ENCODE data around the gene PCK1. TPM values are rescaled to one million over a fixed set of nuclear protein-coding genes. Genes with fewer than 3 reads are reported as not detected.

Gene PCK1
- total RNA-seq, 1 donor from 2014 or later = 27.0 TPM

DNA sequence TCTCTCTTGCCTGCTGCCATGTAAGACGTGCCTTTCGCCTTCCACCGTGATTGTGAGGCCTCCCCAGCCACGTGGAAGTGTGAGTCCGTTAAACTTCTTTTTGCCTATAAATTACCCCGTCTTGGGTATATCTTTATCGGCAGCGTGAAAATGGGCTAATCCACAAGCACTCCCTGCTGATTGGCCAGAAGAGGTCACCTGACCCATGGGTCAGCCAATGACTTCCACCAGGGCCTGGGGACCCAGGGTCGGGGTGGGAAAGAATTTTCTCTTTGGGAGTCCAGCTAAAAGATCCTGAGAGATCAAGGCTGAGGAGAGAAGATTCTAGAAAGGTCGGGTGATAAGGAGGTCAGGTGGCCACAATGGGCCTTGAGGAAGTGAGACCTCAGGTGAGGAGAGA is 42.2 kb downstream of the PCK1 start:
- DNase-seq (ENCODE audit: low spot score) = no peak

DNA sequence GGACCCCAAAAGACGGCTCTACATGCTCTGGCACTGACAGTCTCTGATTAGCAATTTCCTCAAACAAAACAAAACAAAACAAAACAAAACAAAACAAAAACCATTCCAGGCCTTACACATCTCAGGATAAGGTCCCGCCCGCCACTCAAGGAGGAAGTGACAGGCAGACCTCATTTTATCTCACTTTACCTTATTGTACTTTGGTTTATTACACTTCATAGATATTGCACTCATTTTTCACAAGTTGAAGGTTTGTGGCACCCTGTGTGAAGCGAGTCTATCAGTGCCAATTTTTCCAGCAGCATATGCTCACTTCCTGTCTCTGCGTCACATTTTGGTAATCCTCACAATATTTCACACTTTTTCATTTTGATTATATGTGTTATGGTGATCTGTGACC is 44.1 kb downstream of the PCK1 start:
- no peak for DNase-seq (ENCODE audit: low spot score)

DNA sequence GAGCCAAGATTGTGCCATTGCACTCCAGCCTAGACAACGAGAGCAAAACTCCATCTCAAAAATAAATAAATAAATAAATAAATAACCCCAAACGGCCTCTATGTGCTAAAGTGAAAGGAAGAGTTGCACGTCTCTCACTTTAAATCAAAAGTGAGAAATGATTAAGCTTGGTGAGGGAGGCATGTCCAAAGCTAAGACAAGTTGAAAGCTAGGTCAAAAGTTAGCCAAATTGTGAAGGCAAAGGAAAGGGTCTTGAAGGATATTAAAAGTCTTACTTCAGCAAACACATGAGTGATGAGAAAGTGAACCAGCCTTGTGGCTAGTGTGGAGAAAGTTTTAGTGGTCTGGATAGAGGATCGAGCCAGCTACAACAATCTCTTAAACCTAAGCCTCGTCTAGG is 45.0 kb downstream of the PCK1 start:
- DNase-seq (ENCODE audit: low spot score) = no peak

DNA sequence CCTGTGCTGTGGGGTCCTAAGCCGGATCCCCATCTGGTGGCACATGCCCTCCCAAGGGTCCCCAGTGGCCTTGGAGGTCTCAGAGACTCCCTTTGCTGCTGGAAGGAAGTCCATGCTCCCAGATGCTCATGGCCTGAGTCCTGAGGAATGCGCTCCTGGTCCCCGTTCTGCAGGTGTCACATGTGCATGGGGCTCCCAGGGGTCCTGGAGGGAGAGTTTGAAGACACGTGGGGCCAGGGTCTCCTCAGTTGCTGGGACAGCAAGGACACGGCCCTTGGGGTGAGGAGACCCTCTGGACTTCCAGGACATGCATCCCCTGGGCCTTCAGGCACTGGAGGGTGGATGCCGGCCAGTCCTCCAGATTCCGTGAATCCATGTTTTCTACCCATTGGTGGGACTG is 47.6 kb downstream of the PCK1 start:
- DNase-seq (ENCODE audit: low spot score) = no peak

DNA sequence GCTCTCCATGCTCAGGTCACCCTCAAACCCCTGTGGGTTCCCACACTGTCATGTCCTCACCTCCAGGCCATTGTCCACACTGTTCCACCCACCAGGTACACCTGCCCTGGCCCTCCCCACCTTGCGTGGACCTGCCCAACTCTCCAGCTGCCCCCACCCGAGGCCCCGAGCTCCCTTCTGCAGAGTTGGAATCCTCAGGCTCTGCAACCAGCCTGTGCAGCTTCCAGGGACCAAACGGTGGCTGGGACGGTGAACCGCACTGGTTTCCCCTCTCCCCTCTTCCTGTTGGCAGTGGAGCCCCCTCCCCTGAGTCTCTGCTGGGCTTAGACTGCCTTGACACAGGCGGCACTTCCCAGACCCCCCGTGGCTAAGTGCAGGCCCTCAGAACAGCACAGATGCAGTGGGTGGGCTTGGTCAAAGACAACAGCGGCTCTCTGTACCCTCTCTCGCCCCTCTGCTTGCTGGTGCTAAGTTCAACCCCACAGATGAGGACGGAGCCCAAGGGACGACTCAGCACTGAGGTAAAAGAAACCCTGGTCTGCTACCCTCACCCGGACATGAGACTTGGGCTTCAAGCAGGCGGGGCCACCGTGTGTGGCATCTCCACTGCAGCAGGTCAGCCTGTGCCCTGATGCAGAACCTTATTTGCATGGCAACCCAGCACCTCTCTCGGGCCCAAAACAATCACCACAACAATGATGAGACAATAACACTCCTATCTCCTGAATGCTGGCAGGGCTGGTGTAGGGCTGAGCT is 48.4 kb downstream of the PCK1 start:
- no peak for DNase-seq (ENCODE audit: low spot score)

DNA sequence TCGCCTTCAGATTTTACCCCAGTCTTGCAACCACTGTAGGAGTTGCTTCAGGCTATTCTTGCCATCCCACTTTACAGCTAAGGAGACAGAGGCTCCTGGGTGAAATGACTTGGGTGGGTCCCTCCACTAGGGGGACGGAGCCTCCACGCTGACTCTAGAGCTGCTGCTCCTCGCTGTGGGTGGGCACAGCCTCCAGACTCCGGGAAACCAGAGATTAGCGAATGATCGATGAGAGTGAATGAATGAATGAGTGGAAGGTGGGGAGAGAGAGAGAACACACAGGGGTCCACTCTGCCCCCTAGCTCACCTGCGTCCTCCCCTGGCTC is 48.9 kb downstream of the PCK1 start:
- DNase-seq (ENCODE audit: low spot score) = no peak

DNA sequence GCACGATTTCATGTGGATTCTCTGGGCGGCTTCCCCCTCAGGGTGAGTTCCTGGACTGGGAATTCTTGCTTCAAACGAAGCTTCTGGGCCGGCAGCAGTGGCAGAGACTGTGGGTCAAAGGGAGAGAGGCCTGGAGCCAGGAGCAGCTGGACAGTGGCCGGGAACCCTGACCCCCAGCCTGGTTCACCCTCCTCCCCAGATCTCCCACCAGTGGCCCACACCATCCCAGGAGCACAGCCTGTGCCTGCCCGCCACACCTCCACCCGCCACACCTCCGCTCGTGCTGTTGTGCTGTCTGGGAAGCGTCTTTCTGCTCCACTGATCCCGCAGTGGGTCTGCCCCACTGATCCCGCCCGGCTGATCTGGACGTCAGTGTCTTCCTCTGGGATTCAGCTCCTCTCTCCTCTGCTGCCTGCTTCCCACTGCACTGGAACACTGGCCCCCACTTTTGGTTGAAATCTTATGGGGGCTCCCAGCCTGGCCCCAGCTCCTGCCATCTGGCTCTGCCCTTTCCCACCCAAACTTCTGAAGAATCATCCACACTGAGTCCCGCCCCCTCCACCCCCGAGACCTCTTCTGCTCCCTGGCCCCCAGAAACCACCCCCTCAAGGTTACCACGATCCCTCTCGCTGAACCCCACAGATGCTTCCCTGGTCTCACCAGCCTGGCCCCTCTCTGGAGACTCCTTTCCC is 49.5 kb downstream of the PCK1 start:
- DNase-seq (ENCODE audit: low spot score) = no peak

DNA sequence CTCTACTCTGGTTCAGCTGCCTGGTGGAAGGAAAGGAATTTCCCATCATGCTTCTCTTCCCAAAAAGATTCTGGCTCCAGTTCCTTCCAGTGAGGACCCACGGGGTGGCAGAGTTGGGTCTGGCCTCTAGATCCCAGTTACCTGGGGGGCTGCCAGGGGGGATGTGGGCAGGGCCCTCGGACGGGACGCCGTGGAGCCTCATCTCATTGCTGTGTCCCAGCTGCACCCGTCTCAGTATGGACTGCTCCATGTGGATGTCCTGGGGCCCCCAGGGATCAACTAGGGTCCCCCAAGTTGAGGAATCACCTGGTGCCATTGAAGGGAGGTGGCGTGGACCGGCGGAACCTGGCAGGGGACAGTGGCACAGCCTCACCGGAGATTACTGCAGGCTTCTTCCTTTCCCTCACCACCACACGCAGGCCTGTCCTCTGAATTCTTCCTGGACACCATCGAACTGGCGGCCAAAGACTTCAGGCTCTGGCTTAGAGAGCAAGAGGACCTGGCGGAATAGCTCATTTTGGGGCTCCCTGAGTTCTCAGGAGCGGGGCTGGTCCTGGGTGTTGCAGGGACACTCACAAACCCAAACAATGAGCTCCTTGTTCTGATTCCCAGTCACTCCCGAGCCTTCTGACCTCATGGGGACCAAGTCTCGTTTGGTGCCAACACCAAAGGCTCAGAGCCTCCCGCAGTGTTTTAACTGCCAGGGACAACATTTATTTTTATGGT is 50.8 kb downstream of the PCK1 start:
- DNase-seq (ENCODE audit: low spot score) = no peak

DNA sequence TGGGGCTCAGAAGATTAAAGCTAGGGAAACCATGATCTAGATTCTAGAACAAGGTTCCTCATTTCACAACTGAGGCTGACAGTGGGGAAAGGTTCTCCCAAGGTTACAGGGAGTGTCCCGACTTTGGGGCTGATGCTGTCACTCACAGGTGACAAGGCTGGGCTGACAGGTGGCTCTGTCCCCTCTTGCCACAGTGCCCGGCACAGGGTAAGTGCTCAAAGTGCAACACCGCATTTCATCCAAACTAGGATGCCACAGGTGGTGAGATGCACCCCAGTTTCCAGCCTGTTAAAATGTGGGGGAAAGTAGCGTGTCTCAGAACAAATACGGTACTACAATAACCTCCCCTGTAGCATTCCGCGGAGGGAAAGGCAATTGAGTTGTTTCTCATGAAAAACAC is 51.5 kb downstream of the PCK1 start:
- DNase-seq (ENCODE audit: low spot score) = no peak

DNA sequence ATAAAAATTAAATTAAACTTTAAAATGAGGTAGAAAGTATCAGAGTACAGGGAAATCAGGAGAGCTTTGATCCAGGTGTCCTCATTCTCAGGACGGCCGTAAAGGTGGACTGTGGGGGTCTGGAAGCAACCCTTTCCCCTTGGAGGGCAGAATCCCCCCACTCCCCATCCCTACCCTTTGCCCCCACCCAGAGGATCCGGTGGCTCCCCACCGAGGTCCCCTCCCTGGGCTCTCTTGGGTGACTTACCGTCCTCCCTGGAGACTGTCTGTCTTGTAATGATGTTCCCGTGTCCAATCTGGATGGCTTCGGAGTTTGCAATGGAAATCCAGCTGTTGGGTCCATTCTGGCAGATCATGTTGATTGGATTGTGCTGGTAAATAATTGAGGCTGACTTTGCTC is 52.0 kb downstream of the PCK1 start:
- no peak for DNase-seq (ENCODE audit: low spot score)

DNA sequence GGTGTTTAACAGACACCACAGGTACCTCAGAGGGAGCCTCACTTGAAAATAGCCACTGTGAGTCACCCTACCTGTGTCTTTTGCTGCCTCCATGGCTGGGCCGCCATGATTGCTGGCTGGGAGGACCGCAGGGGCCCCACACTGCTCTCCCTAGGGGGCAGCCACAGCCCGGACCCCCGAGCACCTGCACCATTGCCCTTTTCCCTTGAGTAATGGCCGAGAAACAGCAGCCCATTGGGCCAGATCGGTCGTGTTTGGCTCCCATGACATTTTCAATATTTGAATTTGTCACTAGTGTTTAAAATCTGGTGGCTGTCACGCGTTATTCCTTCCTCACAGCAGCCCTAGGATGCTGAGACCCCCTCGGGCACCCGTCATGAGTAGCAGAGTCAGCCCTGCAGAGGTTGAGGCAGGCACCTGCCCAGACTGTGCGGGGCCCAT is 52.6 kb downstream of the PCK1 start:
- DNase-seq (ENCODE audit: low spot score) = no peak

DNA sequence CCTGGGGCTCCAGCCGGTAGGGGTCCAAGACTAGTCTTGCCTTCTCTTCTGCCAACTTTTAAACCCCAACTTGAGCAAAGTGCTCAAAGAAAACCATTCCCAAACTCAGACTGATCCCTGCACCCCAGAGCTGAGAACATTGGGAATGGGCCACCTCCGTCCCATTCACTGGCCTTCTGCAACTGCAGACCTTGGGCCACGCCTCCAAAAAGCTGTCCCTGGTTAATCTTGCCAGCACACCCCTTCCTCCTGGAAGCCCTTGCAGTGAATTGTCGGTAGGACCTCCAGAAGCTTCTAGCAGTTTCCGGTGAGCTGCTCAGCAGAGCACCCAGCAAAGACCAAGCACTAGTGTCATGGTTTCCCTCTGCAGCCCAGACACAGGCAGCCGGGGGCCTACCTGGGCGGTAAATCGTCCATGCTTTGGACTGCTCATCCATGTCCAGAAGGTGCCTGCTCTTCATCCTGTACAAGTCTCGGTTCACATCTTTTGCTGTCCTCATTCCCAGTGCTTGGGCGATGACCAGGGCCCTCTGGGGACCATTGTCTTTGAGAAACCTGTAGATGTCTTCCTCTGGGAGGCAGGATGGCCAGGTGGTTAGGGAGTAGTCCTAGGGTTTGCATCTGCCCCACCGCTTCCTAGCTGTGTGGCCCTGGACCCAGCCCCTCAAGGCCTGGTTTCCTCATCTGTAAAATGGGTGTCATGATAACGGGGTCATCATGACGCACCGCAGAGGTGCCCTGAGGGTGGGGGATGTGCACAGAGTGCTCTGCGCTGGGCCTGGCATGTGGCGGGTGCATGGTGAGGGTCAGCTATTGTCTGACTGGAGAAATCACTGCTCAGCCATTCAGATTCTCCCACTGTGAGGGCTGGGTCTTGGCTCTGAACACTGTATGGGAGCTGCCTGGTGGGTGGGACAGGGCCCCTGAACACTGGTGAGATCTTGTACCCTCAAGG is 53.9 kb downstream of the PCK1 start:
- no peak for DNase-seq (ENCODE audit: low spot score)

DNA sequence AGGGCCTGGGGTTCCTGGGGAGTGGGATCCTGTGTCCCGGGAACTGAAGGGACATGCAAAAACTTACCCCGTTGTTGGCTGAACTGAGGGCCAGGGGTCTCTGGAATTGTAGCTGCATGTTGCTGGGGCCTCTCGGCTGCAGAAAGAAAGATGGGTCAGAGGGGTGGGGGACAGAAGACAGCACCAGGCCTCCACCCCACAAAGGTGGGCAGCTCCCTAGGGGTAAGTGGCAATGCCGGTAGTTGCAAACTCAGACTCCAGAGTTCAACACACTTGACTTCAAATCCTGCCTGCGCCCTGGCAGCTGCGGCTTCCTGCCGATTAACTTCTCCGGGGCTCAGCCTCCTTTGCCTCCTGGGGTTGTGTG is 54.5 kb downstream of the PCK1 start:
- no peak for DNase-seq (ENCODE audit: low spot score)

DNA sequence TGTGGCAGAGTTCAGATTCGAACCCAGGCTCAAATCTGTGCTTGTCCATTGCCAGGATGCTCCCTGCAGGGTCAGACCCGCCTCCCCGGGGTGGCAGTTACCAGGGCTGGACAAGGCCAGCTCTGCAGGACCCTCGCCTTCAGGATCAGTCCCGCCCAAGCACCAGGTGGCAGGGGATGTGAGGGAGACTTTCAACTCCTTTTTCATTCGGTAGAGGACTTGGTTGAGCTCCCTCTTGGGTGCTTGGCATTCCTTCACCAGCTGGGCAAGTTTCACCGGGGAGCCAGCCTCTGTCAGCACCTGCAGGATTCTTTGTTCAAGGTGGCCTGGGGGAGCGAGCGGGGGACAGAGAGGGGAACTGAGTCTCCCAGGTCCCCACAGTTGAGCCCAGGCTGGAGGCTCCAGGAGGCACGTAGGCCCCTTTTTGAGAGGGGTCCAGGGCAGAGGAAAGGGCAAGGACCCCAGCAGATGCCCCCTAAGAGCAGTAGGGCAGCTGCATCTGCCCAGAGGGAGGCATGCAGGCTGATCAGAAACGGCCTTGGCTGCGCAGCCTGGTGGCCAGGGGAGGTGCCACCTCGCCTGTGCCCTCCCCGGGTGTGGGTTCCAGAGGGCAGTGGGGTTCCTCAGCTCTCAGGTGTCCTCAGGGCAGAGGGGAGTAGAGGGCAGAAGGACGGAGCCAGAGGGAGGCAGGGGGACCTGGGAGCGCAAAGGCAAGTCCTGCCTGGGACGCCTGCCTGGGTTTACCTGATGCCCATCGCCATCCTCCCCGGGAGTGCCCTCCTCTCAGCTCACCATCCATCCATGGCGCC is 55.4 kb downstream of the PCK1 start:
- peak; percentile 8 for DNase-seq (ENCODE audit: low spot score)

DNA sequence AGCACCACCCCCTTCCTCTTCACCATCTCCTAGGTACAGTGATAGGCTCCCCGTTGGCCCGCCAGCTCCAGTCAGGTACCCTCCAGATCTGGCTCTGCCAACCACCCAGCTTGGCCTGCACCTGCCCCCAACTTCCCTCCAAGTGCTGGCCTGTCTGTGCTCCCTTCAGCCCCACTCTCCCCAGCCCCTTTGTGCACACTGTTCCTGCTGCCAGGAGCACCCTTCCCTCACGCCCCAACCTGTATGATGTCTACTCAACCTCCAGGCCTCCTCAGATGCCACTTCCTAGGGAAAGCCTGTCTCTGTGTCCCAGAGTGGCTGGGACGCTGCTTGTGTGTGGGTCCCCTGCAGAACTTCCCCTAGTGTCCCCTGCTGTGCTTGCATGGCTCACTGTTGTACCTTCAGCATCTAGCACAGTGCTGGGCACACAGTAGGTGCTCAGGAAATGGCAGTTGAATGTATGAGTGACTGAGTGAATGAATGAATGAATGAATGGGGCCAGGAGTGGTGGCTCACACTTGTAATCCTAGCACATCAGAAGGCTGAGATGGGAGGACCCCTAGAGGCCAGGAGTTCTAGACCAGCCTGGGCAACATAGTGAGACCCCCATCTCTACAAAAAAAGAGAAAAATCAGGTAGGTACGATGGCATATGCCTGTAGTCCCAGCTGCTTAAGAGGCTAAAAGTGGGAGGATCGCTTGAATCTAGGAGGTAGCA is 56.3 kb downstream of the PCK1 start:
- DNase-seq (ENCODE audit: low spot score) = peak; percentile 5

Other genes with a start within 250 kb of the PCK1 start
- gene SPO11, start 231.3 kb upstream of the PCK1 start, total RNA-seq = not detected
- gene RAE1, start 209.9 kb upstream of the PCK1 start, total RNA-seq = 20.9 TPM
- gene RBM38, start 169.7 kb upstream of the PCK1 start, total RNA-seq = 21.9 TPM
- 0.17 TPM for gene CTCFL, start 36.0 kb upstream of the PCK1 start, total RNA-seq
- gene ZBP1, start 59.3 kb downstream of the PCK1 start, total RNA-seq = 1.3 TPM
- gene PMEPA1, start 148.9 kb downstream of the PCK1 start, total RNA-seq = 83.8 TPM